ENCODE measurements around the gene HGF. TPM values are rescaled to one million over a fixed set of nuclear protein-coding genes. Genes with fewer than 3 reads are reported as not detected.

Gene HGF
- polyA plus RNA-seq, 1 of the 3 experiments (the other 2 are of a cell fraction), result 1.5 TPM

- Histone ChIP-seq H3K27me3 (ENCODE audit: insufficient read depth) (no peaks in the 10 kb centered on the region), H3K9me2 (no peaks in the 10 kb centered on the region), H3K9ac (no peak overlapping the region), H3F3A (replicated peaks; ENCODE audit: insufficient read depth) (no peaks in the 10 kb centered on the region), H4K20me1 (ENCODE audit: insufficient read depth) (no peaks in the 10 kb centered on the region), H2AFZ (ENCODE audit: low read depth) (no peak overlapping the region), H3K4me1 (ENCODE audit: control insufficient read depth in 1 of 2, insufficient read depth in 2 of 2, low read depth in 1 of 2, low read length in 1 of 2) (peaks cover 0 to 38% of the 10 kb centered on the region in 2 experiments; a peak in 2 of 4 replicates), H3K9me3 (no peaks in the 10 kb centered on the region), H3K79me2 (ENCODE audit: insufficient read depth) (no peaks in the 10 kb centered on the region), H3K36me3 (replicated peaks in 1 of 2; ENCODE audit: control insufficient read depth in 1 of 2, insufficient read depth in 2 of 2, low read length in 1 of 2) (no peaks in the 10 kb centered on the region), H3K4me2 (no peak overlapping the region), H3K27ac (ENCODE audit: low read depth in 2 of 2, low read length in 1 of 2) (peak overlapping the region in 1 of 2 experiments; percentile 82; a peak in 2 of 4 replicates), H3K4me3 (ENCODE audit: low read depth in 2 of 2, low read length in 1 of 2) (no peak overlapping the region)
- TF ChIP-seq MEF2A (IDR thresholded peaks at IDR 0.05; ENCODE audit: borderline replicate concordance, low read depth) (no peak), RAD21 (IDR thresholded peaks at IDR 0.05; ENCODE audit: low read length) (no peak), RXRA (IDR thresholded peaks at IDR 0.05; ENCODE audit: borderline replicate concordance, low read depth) (no peak), GATA2 (CRISPR knock-in tag; IDR thresholded peaks at IDR 0.05) (0 out of 2 replicates have a peak, but pooled peaks have one; percentile 22), TEAD4 (IDR thresholded peaks at IDR 0.05; ENCODE audit: borderline replicate concordance, insufficient read depth) (no peak), CHD2 (IDR thresholded peaks at IDR 0.05; ENCODE audit: low read length, partially characterized antibody) (no peak)
- CTCF ChIA-PET, result interaction anchor here (0.8 kb wide), 1 partner anchor 292 kb away, joined by 3 read pairs; no protein-coding TSS in a partner anchor
- 95% methylated on average over 5 of the region's 5 CpGs for WGBS (ENCODE audit: low lambda C conversion rate)
- no peak for DNase-seq
- POLR2A ChIA-PET, result interaction anchor here (1.4 kb wide), 1 partner anchor 90 kb away, joined by 5 read pairs; no protein-coding TSS in a partner anchor
Observed at GRCh38 chr7:81774551-81774950, 4.7 kb upstream of the HGF start.

GRCh38 chr7:81770728-81771223, 929 bp upstream of the HGF start:
- Histone ChIP-seq H2AFZ (ENCODE audit: low read depth) (no peak overlapping the region), H3K9me2 (no peaks in the 10 kb centered on the region), H3K4me1 (ENCODE audit: control insufficient read depth in 1 of 2, insufficient read depth in 2 of 2, low read depth in 1 of 2, low read length in 1 of 2) (peaks cover 0 to 35% of the 10 kb centered on the region in 2 experiments; a peak in 2 of 4 replicates), H4K20me1 (ENCODE audit: insufficient read depth) (no peaks in the 10 kb centered on the region), H3K9me3 (no peaks in the 10 kb centered on the region), H3K9ac (no peak overlapping the region), H3K27me3 (ENCODE audit: insufficient read depth) (no peaks in the 10 kb centered on the region), H3K36me3 (replicated peaks in 1 of 2; ENCODE audit: control insufficient read depth in 1 of 2, insufficient read depth in 2 of 2, low read length in 1 of 2) (no peaks in the 10 kb centered on the region), H3K79me2 (ENCODE audit: insufficient read depth) (no peaks in the 10 kb centered on the region), H3K4me3 (ENCODE audit: low read depth in 2 of 2, low read length in 1 of 2) (no peak overlapping the region), H3K27ac (ENCODE audit: low read depth in 2 of 2, low read length in 1 of 2) (peak overlapping the region in 1 of 2 experiments; percentile 43; a peak in 1 of 4 replicates), H3F3A (replicated peaks; ENCODE audit: insufficient read depth) (no peaks in the 10 kb centered on the region), H3K4me2 (no peak overlapping the region)
- ChIA-PET POLR2A (no interaction called here), CTCF (interaction anchor here (1.1 to 2.3 kb wide), 6 partner anchors 15 to 898 kb away, joined by 3 to 7 read pairs (median 4); no protein-coding TSS in a partner anchor)
- no peak for DNase-seq
- TF ChIP-seq EP300 (IDR thresholded peaks at IDR 0.05; ENCODE audit: borderline replicate concordance in 1 of 2, low read depth in 1 of 2, low read length in 1 of 2) (no peak), TEAD4 (IDR thresholded peaks at IDR 0.05; ENCODE audit: borderline replicate concordance, insufficient read depth) (no peak), USF1 (IDR thresholded peaks at IDR 0.05; ENCODE audit: borderline replicate concordance, low read depth) (no peak), REST (IDR thresholded peaks at IDR 0.05; ENCODE audit: low read depth, low read length) (no peak), ZBTB33 (IDR thresholded peaks at IDR 0.05; ENCODE audit: borderline replicate concordance, low read depth) (no peak), SMC3 (IDR thresholded peaks at IDR 0.05; ENCODE audit: low read depth, low read length) (no peak), MAX (IDR thresholded peaks at IDR 0.05; ENCODE audit: low read depth) (no peak), RXRA (IDR thresholded peaks at IDR 0.05; ENCODE audit: borderline replicate concordance, low read depth) (no peak), TCF12 (IDR thresholded peaks at IDR 0.05) (no peak), FOXJ3 (CRISPR knock-in tag; IDR thresholded peaks at IDR 0.05) (no peak)
- WGBS (ENCODE audit: low lambda C conversion rate), result 89% methylated on average over 7 of the region's 7 CpGs

Measured in SK-N-SH (cell line).